ENCODE results near the gene SRSF10.
"Not testable (repeated sequence)": the region's sequence is repeated elsewhere in the genome, so short reads cannot be mapped to it uniquely, and the experiment has no call there.

The SRSF10 gene

DNA sequence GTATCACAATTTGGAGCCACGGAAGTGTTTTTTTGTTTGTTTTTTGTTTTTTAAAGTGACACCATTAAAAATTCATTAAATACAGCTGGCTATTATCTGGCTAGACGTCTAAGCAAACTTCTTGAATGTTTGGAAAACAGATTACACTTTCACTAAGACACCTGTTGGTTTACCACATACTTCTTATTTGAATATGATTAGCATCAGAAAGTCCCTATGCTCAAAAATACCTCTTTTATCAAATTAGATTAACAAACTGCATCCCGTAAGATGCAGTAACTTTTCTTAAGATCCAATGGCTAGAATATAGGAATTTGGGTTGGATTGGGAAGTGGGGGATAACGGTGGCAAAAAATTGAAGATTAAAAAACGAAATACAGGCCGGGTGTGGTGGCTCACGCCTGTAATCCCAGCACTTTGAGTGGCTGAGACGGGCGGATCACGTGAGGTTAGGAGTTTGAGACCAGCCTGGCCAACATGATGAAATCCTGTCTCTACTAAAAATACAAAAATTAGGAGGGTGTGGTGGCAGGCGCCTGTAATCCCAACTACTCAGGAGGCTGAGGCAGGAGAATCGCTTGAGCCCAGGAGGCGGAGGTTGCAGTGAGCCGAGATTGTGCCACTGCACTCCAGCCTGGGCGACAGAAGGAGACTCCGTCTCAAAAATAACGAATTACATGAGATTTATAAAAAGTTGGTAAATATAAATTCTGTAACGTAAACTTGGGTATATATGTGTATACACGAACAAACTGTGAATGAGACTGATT is 21.9 kb downstream of the SRSF10 start:
- not testable (repeated sequence) for DNase-seq

DNA sequence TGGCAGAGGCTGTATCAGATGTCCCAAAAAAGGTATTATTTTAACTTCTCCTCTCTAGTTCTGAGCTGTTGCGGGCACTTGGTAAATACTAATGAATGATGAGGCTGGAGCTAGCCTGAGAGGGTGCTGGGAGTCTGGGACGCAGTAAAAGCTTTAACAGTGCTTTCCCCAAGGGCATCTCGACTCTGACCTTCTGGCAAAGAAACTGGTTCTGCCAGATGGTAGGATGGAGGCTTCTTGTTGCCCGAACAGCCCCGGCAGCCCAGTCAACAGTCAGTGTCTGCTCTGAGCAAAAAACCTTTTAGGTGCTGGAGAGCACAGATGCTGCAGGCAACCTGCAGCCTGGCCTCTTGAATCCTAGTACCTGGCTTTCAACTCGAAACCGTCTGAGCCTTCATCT is 23.0 kb downstream of the SRSF10 start:
- no peak for DNase-seq

DNA sequence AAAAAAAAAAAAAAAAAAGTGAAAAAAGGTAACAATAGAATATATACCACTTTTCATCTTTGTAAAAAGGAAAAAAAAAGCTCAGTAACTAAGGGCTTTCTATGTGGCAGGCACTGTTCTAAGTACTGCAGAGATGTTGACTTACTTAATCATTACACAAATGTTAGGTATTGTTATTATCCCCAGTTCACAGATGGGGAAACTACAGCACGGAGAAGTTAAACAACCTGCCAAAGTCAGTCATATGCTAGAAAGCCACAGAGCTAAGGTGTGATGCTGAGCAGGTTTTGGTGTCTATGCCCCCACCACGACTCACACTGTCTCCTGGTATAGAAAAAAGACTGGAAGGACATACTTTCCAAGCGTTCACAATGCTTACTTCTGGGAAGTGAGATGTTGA is 27.1 kb downstream of the SRSF10 start:
- DNase-seq = no peak

- DNase-seq = no peak
Measured at GRCh38 chr1:23947366-23947765, 32.8 kb downstream of the SRSF10 start.

DNA sequence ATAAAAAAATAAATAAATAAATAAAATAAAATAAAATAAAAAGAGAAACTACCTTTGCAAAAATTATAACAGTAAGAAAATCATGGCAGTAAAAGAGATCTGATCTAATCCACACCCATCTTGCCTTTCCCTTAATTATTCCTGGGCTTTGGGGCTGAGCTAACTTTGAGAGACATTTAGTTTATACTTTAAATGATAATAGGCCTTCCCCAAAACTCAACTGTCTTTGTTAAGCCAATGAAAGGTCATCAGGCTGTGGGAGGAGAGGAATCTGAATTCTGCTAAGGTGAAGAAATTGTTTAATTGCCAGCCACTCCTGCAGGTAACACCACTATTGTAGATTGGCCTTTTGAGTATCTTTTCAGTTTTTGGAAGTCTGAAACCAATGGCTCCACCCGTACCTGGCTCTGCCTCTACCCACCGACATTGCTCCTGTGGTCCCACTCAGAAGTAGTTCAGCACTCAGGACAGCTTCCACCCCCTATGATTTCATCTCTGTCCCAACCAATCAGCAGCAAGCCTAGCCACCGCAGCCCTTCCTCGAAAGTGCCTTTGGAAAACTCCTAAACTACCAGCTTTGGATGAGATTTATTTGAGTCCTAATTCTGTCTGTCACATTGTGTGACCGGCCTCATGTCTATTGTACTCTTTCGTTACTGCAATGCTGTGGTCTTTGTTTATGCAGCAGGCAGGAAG is 43.5 kb downstream of the SRSF10 start:
- DNase-seq = no peak

GRCh38 chr1:23931491-23931880 is 48.6 kb downstream of the SRSF10 start:
- DNase-seq = no peak

GRCh38 chr1:23930861-23931490 is 49.2 kb downstream of the SRSF10 start:
- peak in 1 of 2 donors; percentile 44 for DNase-seq

DNA sequence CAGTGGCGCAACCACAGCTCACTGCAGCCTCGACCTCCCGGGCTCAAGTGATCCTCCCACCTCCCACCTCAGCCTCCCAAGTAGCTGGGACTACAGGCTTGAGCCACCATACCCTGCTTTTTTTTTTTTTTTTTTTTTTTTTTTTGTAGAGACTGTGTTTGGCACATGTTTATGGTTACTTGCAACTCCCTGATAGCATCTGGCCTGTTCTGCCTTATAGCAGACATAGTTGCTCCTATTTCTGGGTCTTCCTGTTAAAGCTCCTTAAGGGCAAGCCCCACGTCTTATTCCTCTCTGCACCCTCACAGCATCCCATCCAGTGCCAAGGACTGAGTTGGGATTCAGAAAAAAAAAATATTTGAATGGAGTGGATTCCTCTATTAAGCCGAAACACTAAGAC is 49.9 kb downstream of the SRSF10 start:
- no peak for DNase-seq

DNA sequence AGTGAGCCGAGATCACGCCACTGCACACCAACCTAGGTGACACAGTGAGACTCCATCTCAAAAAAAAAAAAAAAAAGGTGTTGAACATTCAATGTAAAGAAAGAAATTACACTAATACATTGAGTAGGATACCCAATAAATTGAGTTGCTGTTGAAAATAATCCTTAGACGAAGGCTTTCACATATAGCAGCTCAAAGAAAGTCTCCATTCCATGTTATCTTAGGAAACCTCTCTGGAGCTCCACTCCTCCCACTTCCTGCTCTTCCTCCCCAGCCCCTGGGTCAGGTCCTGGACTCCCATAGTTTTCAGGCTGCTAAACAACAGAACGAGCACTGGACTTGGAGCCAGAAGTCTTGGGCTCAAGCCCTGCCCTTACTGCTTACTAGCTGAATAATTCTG is 51.3 kb downstream of the SRSF10 start:
- DNase-seq = no peak

GRCh38 chr1:23927097-23927496 is 53.0 kb downstream of the SRSF10 start:
- DNase-seq = no peak

DNA sequence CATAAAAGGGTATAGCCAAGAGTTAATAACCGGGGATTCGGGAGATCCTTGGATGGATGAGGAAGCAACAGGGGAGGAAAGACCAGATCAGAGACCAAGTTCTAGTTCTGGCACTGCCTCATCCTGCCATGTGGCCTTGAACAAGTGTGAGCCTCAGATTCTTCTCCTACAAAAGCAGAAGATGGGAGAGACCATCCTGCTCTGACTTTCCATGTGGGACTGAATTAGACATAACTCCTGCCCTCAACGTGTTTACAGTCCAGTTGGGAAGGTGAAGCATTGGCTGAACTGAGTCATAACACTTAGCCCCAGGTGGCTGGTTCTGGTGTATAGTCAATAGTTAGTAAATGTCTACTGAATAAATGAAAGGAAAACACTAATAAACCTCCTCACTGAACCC is 54.8 kb downstream of the SRSF10 start:
- no peak for DNase-seq

GRCh38 chr1:23924601-23925000 is 55.5 kb downstream of the SRSF10 start:
- no peak for DNase-seq

GRCh38 chr1:23923592-23924499 is 56.3 kb downstream of the SRSF10 start:
- no peak for DNase-seq

- no peak for DNase-seq
Measured at GRCh38 chr1:23922321-23922943, 57.7 kb downstream of the SRSF10 start.

DNA sequence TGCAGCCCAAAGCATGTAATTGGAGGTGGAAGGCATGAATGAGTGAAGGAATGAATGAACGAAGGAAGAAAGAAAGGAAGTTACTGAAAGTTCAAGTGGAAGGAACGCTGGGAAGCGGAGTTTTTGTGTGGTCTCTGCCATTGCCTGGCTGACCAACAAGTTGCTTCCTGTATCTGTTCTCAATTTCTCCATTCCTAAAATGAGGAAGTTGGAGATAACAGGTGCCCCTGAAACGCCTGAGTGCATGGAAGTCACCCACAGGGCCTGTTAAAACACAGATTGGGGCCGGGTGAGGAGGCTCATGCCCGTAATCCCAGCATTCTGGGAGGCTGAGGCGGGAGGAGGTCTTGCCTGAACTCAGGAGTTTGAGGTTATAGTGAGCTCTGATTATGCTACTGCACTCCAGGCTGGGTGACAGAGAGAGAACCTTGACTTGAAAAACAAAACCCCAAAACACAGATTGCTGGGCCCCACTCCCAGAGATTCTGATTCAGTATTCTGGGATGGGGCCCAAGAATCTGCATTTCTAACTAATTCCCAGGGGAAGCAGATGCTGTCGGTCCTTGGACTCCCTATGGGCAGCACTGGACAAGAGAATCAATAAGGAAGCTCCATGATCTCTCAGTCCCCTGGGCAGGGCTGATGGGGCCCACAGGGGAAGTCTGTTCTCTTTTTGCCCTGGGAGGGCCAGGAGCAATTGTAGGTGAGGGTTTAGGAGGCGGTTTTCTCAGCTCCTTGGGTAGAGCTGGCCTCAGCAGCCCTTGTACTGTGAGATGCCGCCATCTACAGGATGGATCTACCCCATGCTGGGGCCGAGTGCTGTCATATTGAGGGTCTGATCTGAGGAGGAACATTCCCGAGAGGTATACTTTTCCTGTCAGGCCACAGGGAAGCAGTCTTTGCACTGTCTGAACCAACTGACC is 63.7 kb downstream of the SRSF10 start:
- peak; percentile 68 to 74 for DNase-seq

GRCh38 chr1:23915466-23915865 is 64.7 kb downstream of the SRSF10 start:
- no peak for DNase-seq

DNA sequence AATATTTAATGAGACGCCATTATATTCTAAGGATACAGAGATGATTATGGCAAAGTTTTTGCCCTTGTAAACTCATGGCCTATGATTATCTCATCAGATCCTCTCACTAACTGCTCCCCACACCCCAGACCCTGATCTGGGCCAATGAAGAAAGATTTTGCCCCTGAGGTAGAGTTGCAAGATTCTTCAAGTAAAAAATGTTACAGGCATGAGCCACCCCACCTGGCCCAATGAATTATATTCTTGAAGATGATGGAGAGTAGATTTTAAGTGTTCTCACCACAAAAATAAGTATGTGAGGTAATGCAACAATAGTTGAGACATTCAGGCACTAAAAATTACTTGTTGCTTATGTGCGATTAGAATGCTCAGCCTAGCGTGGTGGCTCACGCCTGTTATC is 65.2 kb downstream of the SRSF10 start:
- no peak for DNase-seq

Measured in inflammatory macrophage treated with lipopolysaccharide for 1 hour (primary cell).